ENCODE measurements around the gene ELMOD3.
"Not testable (repeated sequence)": the region's sequence is repeated elsewhere in the genome, so short reads cannot be mapped to it uniquely, and the experiment has no call there.

Gene ELMOD3

GRCh38 chr2:85329181-85329651 is 25.4 kb upstream of the ELMOD3 start:
- DNase-seq (ENCODE audit: low read depth in 2 of 2) = no peak

GRCh38 chr2:85329701-85330100 is 24.9 kb upstream of the ELMOD3 start:
- DNase-seq (ENCODE audit: low read depth in 2 of 2) = not testable (repeated sequence)

GRCh38 chr2:85330839-85331636 is 23.5 kb upstream of the ELMOD3 start:
- no peak for DNase-seq (ENCODE audit: low read depth in 2 of 2)

- DNase-seq (ENCODE audit: low read depth in 2 of 2) = not testable (repeated sequence)
Observed at GRCh38 chr2:85333877-85334276, 20.7 kb upstream of the ELMOD3 start.

- no peak for DNase-seq (ENCODE audit: low read depth in 2 of 2)
Observed at GRCh38 chr2:85334928-85335327, 19.6 kb upstream of the ELMOD3 start.

GRCh38 chr2:85340034-85340892 is 14.3 kb upstream of the ELMOD3 start:
- DNase-seq (ENCODE audit: low read depth in 2 of 2) = no peak

- no peak for DNase-seq (ENCODE audit: low read depth in 2 of 2)
Observed at GRCh38 chr2:85341269-85342029, 13.1 kb upstream of the ELMOD3 start.

- DNase-seq (ENCODE audit: low read depth in 2 of 2) = no peak
Observed at GRCh38 chr2:85342156-85342555, 12.4 kb upstream of the ELMOD3 start.

- not testable (repeated sequence) for DNase-seq (ENCODE audit: low read depth in 2 of 2)
Observed at GRCh38 chr2:85343207-85343895, 11.2 kb upstream of the ELMOD3 start.

- no peak for DNase-seq (ENCODE audit: low read depth in 2 of 2)
Observed at GRCh38 chr2:85344356-85344954, 10.1 kb upstream of the ELMOD3 start.

GRCh38 chr2:85347599-85347998 is 7.0 kb upstream of the ELMOD3 start:
- DNase-seq (ENCODE audit: low read depth in 2 of 2) = no peak

- peak in 1 of 2 donors; percentile 1 for DNase-seq (ENCODE audit: low read depth in 2 of 2)
Observed at GRCh38 chr2:85353876-85354285, 688 bp upstream of the ELMOD3 start.

- no peak for DNase-seq (ENCODE audit: low read depth in 2 of 2)
Observed at GRCh38 chr2:85355073-85355410, 473 bp downstream of the ELMOD3 start.

GRCh38 chr2:85355521-85355920 is 952 bp downstream of the ELMOD3 start:
- DNase-seq (ENCODE audit: low read depth in 2 of 2) = no peak

GRCh38 chr2:85356186-85356585 is 1.6 kb downstream of the ELMOD3 start:
- DNase-seq (ENCODE audit: low read depth in 2 of 2) = no peak

GRCh38 chr2:85357736-85358135 is 3.2 kb downstream of the ELMOD3 start:
- DNase-seq (ENCODE audit: low read depth in 2 of 2) = no peak

GRCh38 chr2:85362653-85363387 is 8.3 kb downstream of the ELMOD3 start:
- DNase-seq (ENCODE audit: low read depth in 2 of 2) = not testable (repeated sequence)

- no peak for DNase-seq (ENCODE audit: low read depth in 2 of 2)
Observed at GRCh38 chr2:85367180-85367579, 12.6 kb downstream of the ELMOD3 start.

- no peak for DNase-seq (ENCODE audit: low read depth in 2 of 2)
Observed at GRCh38 chr2:85368921-85369320, 14.4 kb downstream of the ELMOD3 start.

- DNase-seq (ENCODE audit: low read depth in 2 of 2) = no peak
Observed at GRCh38 chr2:85369500-85369899, 14.9 kb downstream of the ELMOD3 start.

Data from stimulated activated CD4-positive, alpha-beta T cell treated with anti-CD3 and anti-CD28 coated beads, Interleukin-1b, Interleukin-23, amount 100 ng/mL, for 4 hours (primary cell).